Uterus (tissue), 2 donors: ENCODE results near the gene PRR35.

ENCODE experiments used
- POLR2A ChIP-seq, 2 donors: fragments of 450-650 bp; IDR thresholded peaks; one replicate each; pipeline ENCODE4 v1.6.1; 2016; ENCODE audit warnings: antibody characterized with exemption in 2 of 2, mild to moderate bottlenecking in 1 of 2, moderate library complexity in 1 of 2
- TF ChIP-seq, protein P1 (sequence below), 4 experiments: fragments of 200-600 bp in 2 of 4; fragments of 450-650 bp in 2 of 4; sonication (generic) in 2 of 4; IDR thresholded peaks; one replicate each; pipeline ENCODE4 v1.5.1; 2016 to 2019; ENCODE audit warnings: antibody characterized with exemption in 4 of 4, mild to moderate bottlenecking in 2 of 4, moderate library complexity in 1 of 4

DNA sequence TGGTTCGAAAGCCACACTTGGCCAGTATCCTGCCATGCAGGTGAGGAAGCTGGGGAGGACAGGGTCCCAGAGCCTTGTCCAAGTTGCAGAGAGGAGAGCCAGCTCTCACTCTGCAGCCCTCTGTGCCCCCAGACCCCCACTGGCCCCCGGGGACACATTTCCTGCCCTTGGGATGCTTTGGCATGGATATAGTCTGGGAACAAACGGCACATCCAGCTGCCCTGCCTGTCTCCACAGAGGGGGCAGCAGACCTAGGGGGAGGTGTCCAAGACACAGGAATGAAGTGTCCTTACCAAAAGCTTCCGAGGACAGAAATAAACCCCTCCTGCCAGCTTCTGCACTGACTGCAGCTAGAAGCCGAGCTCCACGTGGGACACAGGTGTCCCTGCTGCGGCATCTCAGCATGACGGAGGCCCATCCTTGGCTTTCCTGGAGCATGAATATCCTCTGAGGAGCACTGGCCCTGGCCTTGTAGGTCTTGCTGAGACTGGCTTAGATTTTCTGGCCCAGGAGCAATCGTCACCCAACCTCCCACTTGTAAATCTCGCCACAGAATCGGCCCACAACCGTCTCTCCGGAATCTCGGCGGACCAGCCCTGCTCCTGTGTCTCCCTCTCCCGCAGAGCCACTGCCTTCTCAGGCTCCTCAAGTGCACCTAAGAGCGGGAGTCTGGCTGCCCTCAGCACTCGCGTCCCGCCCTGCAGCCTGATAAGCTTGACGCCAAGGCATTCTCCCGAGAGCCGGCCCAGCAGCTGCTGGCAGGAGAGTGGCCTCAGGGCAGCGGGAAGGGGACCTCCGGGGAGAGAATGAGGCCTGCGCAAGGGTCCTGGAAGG lies 33.8 kb upstream of the PRR35 start:
- TF ChIP-seq, protein P1, sequence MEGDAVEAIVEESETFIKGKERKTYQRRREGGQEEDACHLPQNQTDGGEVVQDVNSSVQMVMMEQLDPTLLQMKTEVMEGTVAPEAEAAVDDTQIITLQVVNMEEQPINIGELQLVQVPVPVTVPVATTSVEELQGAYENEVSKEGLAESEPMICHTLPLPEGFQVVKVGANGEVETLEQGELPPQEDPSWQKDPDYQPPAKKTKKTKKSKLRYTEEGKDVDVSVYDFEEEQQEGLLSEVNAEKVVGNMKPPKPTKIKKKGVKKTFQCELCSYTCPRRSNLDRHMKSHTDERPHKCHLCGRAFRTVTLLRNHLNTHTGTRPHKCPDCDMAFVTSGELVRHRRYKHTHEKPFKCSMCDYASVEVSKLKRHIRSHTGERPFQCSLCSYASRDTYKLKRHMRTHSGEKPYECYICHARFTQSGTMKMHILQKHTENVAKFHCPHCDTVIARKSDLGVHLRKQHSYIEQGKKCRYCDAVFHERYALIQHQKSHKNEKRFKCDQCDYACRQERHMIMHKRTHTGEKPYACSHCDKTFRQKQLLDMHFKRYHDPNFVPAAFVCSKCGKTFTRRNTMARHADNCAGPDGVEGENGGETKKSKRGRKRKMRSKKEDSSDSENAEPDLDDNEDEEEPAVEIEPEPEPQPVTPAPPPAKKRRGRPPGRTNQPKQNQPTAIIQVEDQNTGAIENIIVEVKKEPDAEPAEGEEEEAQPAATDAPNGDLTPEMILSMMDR (IDR thresholded peaks at IDR 0.05): no peak
- no peak for TF ChIP-seq POLR2A (IDR thresholded peaks at IDR 0.05)
